HG03064 (cell line): ENCODE results near the gene SPEG.

Experiments
- ATAC-seq: cut with Tn5 transposase; IDR thresholded peaks from one replicate; pipeline ENCODE4 v1.9.1; 2021; ENCODE audit warnings: low read depth; ENCODE audit not compliant: unreplicated experiment

The SPEG gene

DNA sequence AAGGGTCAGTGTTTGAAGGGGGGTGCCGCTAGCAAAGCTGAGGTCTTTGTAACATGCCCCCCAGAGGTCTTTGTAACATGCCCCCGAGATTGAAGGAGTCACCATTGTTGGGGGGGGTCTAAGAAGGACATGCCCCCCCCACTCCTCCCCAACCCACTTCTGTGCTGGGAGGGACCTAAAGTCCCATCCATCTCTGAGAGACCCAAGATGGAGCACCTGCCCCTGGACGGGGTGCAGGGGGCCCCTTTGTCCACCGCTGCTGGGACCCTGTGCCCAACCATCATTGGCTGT, 73.7 kb downstream of the SPEG start:
- no peak for ATAC-seq

DNA sequence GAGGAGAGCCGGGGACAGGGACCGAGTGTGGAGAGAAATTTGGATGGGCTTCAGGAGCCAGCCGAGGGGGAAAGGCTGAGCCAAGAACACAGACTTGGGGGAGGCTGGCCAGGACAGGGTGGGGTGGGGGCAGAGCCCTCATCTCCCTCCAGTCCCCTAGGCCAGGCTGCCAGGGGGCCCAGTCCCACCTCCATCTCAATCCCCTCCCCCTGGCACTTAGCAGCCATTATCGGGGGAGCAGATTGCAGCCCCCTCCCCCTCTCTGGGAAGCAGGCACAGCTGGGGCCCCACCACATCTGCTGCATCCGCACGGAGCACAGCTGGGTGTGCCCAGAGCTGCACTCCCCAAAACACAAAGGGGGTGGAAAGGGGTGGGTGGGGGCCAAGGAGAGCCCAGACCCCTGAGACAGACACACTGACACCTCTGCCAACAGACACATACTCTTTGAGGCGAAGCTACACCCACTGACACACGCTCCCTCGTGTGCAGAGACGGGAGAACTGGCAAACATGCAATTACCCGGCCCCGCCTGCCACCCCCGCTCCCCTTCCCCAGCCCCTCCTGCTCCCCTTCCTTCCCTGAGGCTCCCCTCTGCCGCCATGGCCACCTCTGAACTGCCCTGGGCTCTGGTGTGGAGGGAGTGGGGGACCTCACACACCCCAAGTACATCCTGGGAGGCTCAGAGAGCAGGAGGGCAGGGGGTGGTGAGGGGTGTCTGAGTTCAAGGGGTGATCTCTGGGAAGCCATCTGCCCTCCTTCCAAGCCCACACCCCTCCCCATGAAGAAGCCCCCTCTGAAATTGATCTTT, 74.5 kb downstream of the SPEG start:
- no peak for ATAC-seq

DNA sequence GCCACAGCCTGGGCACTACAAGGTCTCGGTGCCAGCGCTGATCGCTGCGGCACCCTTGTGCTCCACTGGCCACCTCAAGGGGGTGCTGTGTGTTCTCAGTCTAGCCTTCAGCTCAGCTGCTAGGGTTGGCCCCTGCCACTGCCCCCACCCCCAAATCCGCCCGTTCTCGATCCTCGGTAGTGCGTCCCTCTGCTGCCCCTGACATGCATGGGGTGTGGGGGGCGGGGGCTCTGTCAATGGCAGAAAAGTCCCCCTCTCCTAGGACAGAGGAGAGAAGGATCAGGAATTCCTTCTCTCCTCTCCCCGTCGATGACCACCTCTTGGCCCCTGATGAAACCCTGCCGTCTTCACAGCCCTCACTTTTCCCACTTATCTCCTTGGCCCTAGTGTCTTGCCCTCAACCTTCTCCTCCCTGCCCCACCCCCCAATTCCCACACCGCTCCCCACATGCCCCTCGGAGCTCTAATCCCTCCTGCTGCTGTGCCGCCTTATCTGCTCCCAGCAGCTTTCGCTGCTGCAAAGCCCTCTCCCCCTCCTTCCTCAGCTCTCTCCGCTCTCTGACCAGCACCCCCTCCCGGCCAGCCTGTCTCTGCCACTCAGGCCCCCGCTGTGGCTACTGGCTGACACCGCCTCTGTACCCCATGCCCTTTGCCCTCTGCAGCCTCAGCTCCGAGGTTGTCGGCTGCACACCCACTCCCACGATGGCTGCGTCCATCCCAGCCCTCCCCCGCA, 75.3 kb downstream of the SPEG start:
- no peak for ATAC-seq

DNA sequence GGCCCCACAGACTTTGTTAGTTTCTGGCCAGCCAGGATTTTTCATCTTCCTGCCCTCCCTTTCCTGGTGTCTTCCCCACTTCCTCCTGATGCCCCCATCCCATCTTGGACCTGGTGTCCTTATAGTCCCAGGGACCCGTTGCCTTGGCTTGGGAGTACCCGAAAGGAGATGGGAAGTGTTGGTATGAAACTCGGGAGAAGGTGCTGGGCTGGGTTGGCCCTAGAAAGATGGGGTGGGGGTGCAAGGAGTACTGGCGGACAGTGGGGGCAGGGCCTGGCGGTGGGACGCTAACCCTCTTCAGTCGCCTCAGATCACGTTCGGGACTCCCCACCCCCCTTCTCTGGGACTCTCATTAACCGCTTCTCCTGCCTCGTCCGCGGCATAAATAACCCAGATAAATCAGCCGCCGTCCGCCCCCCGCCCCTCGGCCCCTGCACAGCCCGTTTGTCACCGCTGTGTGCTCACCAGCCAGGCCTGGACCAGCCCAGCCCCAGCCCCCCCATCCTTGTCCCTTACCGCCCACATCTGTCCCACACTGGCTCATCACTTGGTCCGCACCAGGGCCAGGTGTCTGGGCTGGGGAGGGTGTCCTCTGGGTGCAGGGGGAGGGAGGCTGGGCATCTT, 76.0 kb downstream of the SPEG start:
- ATAC-seq, result no peak

DNA sequence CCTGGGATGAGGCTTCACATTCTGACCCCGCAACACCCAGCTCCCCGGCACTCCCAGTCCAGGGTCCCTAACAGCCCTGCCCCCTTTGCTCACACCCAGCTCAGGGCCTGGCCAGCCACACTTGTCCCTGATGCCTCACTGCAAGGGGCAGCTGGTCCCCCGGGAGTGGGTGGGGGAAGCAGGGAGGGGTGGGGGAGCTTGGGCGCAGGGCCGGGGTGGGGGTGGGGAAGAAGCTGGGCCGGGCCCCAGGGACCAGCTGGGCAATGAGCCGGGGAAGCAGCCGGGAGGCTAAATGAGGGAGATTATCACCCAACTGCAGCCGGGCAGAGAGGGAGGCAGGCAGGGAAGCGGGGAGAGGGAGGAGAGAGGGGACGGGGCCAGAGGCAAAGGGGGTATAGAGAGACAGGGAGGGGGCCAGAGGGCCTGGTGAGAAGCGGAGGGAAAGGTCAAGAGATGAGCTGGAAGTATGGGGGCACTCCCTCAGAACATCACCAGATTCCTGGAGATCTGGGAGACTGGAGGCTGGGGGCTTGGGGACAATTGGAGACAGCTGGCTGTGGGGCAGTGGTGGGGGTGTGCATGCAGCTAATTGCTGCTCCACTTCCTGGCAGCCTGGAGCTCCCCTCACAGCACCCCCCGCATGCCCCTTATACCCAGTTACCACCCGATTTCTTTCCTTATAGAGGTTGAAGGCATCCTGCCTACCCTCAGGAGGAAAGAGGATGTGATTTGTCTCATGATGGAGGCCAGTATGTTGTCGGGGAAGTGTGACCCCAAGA, 77.1 kb downstream of the SPEG start:
- ATAC-seq, result no peak

DNA sequence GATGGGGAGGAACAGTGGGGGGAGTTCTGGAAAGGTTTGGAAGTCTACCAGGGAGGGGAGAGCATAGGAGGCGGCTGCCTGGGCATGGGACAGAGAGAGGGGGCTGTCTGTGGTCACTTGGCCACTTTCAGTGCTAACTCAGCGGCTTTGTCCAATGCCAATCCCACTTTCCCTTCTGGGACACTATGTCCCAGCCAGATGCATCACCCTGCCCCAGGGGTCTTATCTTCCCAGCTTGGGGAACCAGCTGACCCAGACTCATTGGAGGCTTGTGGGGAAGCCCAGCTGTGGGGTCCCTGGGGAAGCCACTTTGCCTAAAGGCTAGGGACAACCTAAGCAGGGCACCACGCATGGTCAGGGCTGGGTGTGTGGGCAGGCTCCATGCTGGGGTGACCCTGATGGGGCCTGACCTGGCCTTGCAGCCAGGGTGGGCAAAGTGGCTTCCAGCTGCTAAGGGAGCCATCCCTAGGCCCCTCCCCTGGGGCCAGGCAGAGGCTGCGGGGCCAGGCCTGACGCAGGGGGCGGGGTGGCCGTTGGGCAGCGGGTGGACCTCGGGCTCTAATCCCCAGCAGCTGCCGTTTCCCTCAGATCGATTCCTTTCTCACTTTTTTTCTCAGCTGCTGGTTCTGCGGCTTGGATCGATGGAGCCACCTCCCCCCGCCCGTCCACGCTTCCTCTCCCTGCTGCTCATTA, 78.0 kb downstream of the SPEG start:
- no peak for ATAC-seq

DNA sequence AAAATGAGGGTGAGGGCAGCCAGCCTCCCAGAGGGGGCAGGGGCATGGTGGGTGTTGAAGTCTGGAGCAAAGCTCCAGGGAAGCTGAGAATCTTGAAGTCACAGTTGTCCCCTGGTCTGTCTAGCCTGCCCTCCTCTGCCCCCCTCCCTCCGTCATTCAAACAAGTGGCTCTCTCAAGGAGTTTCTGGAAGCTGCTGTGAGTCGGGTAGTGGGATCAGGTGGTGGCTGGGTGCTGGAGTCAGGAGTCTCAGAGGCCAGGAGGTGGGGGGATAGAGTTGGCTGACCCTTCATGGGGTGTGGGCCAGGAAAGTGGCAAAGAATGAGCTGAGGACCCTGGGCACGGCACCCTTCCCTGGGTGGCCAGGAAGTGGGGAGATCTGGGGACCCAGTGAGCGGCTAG, 79.1 kb downstream of the SPEG start:
- ATAC-seq, result no peak

DNA sequence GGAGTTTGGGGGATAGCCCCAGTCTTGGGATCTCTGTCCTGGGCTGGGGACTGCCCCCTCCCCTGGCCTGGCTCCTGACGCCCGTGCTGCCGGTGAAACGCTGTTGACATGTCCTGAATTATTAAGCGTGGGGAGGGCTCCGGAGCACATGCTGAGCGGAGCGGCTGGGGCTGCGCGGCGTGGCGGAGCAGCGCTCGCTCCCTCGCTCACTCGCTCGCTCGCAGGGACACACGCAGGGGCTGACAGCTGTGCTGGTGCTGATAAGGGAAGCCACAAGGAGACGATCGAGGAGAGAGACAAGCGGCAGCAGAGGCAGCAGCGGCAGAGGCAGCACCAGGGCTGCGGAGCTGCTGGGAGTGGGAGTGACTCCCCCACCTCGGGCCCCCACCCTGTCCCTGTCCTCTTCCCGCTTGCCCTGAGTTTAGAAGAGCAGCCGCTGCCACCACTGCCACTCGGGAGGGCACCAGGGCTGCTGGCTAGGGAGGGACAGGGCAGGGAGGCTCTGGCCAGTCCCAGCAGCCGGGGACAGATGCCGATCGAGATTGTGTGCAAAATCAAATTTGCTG, 79.6 kb downstream of the SPEG start, which contains the start of gene ASIC4:
Gene ASIC4, plus strand, starts transcription at position 287 of the 566 bp plus-strand sequence. Its CDS starts 243 bp downstream, at position 530.
- no peak for ATAC-seq

DNA sequence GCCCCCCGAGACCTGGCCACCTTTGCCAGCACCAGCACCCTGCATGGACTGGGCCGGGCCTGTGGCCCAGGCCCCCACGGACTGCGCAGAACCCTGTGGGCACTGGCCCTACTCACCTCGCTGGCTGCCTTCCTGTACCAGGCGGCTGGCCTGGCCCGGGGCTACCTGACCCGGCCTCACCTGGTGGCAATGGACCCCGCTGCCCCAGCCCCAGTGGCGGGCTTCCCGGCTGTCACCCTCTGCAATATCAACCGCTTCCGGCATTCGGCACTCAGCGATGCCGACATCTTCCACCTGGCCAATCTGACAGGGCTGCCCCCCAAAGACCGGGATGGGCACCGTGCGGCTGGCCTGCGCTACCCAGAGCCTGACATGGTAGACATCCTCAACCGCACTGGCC, 80.2 kb downstream of the SPEG start:
- ATAC-seq, result no peak

DNA sequence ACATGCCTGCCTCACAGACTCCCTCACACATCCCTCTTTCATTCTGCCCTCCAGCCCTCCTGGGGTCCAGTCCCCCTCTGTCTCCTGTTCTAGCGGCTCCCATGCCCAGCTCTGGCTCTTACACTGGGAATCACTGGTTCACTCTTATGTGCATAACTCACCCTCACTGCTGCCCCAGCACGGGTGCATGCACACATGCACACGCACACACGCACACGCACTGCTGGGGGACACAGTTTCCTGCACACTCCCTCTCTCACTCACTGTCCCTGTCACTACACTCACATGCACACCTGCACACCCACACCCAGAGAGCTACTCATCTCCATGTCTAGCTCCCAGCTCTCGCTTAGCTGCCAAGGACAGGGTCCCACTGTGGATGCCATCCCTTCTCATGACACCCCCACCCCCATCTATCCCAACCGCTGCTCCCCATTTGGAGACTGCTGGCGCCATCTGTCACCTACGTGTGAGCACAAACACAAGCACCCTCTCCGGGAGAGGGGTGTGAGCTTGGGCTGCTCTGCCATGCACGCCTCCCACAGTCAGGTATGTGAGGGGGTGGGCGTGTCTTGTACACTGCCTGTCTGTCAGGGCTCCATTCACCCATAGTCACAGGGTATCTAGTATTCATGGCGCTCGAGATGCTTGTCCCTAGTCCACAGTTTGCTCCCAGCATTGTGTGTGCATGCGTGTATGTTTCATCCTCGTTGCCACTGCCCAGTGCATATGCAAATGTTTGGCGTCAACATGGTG, 81.4 kb downstream of the SPEG start:
- no peak for ATAC-seq

DNA sequence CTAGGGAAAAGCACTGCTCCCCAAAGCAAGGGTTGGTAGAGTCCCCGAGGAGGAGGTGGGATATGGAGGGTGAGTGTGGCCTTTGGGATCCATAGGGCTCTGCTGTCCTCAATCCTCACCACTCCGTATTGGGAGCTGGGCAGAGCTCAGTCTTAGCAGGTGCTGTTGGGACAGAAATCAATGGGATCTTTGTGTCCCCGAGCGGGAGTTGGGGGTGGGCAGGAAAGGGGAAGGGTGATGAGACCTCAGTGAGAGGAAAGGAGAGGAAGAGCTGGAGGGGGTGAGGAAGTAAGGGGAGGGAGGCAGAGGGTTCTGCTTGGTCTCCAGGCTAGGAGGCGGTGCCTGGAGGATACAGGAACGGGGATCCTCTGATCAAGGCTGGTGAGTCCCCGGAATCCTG, 82.2 kb downstream of the SPEG start:
- no peak for ATAC-seq

DNA sequence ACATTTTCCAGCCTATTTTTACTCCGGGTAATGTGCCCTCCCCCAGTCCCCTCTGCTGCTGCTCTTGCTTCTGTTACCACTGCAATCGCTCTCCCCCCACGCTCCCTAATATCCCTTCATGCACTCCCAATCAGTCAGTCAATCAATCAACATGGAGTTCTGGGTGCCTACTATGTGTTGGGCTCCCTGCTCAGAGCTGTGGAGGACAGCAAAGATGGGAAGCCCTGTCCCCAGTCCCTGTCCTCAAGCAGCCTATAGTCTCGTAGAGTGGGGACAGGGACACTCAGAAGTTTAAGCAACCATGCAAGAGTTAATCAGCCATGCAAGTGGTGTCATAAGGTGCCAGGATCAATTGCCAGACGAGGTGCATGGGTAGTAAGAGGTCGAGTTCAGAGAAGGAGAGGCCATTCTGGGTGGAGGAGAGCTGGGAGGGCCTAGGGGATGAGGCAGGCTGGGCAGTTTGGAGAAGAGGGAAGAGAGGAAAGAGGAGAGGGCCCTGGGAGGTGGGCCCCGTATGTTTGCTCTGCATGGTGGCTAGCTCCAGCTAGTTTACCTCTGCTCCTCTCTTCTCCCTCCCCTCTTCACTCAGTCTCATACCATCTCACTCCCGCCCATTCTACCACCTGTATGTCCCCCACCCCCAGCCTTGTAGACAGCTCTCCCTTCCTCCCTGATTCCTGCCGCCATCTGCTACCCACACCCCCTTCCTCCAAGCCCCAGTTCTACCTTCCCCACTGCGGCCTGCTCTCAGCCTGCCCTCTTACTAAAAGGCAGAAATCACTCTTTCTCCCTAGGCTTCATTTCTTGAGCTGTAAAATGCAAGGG, 83.5 kb downstream of the SPEG start:
- no peak for ATAC-seq

DNA sequence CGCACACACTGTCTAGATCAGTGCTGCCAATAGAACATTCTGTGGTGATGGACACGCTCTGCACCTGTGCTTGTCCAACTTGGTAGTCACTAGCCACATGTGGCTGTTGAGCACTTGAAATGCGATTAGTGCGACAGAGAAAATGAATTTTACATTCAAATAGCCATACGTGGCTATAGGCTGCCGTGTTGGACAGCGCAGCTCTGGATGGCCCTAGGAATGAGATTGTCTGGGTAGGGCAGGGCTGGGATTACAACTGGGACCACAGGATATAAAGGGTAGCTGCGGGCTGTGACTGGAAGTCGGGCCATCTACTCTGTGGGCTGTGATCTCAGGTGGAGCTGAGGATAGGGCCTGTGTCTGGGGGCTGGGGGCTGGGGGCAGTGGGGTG, 84.9 kb downstream of the SPEG start:
- no peak for ATAC-seq

DNA sequence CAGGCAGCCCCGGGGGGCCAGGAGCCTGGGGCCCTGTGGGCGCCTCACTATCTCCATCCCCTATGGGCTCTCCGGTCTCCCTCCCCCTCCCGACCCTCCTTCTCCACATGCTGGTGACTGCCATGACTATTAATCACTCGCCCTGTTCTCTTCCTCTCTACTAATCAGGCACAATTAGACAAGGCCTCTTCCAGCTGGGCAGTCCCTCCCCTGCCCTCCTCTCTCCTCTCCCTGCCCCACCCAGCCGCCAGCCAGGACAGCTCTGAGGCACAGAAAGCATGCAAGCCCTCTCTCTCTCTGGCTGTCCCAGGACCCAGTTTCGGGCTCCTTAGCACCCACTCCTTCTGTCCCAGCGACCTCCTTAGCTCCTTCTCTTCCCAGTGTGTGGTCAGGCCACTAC, 85.4 kb downstream of the SPEG start:
- no peak for ATAC-seq

DNA sequence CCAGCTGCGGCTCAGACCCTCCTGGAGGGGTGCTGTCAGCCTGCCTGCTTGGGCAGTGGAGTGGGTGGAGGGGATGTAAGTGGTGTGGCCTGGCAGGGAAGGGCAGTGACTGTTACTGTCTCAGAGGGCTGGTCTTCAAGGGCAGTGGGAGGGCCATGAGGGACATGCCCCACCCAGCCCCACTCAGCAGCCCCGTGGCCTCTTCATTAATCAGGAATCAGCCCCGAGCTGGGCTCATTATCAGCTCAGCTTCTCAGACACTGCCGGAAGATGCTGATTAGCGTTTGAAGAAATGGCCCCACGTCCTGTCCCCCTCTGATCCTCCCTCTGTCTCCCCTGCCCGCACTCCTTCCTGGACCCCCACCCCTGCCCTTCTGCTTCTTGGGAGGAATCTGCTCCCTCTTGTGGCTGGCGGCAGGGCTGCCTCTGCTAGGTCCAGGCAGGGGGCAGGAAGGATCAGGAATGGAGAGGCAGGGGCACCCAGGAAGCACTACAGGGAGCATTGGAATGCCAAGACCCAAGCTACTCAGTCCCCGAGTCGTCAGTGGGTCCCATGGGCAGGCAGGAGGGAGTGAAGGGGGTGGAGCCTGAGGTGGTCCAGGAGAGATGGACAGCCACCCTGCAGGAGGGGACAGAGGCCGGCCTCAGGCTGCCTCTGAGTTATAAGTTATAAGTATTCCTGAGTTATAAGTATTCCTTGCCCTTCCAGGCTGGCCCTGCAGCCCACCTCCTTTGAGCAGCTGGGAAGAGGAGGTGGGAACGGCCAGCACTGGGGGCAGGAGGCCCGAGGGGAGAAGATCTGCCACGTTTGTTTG, 86.6 kb downstream of the SPEG start:
- ATAC-seq, result no peak

DNA sequence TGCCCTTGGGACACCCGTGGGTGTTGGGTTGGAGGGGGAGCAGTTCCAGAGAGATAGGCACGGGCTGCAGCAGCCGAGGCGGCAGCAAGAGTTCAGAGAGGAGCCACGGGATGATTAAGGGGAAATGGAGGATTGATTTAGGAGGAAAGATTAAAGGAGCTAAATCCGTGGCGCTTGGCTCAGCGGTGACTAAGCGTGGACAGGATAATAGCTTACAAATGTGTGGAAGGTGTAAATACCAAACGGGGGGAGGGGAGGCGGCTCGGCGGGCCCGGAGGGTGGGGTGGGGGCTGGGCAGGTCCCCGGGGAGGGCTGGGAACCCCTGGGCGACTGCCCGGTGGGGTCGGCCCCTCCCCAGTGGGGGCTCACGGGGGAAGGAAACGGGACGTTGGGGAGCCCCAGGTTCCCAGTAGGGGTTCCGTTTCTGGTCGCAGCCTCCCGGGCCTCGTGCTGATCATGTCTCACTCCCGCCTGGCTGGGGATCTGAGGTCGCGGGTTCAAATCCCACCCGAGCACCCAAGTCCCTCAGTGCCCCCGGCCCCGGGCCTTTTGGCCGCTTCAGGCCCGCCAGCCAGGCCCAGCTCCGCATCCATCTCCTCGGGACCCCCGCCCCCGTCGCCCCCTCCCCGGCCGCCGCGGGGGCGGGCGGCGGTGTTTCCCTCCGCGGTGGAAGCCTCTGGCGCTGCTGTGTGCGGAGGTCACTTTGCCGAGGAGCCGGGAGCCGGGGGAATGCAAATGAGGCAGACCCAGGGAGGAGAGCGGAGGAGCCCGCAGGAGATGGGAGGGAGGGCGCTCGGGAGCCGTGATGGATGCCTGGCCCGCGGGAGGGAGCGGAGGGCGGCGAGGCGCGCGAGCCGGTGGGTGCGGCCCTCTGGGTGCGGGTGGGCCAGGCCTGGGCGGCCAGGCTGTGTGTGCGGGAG, 87.7 kb downstream of the SPEG start:
- ATAC-seq, result no peak
